Measurements from ENCODE around the gene GSN. TPM values are rescaled to one million over a fixed set of nuclear protein-coding genes. Genes with fewer than 3 reads are reported as not detected.

The GSN gene
- total and polyA plus RNA-seq, 2 of the 13 experiments (the other 11 are each of a cell fraction or from before 2014, with no cell fraction given) = 294 to 307 TPM

GRCh38 chr9:121316852-121317373, 49.0 kb downstream of the GSN start:
- in situ Hi-C loops (cut with HindIII; ENCODE audit: extremely low pct_ligation_motif_present, low pct_unique_long_range_greater_than_20kb) = loop anchor here (5.0 kb wide), 2 partner anchors 80 to 105 kb away; no protein-coding TSS in a partner anchor
- H3K9me3 ChIP-seq (ENCODE audit: low read length) = no peaks in the 10 kb centered on the region
- 97% methylated on average over 11 of the region's 11 CpGs for WGBS (ENCODE audit: low lambda C conversion rate)
- ATAC-seq = no peak
- POLR2A ChIA-PET = interaction anchor here (1.0 to 3.8 kb wide), 3 partner anchors 18 to 49 kb away, joined by 3 to 13 read pairs (median 3); partner anchors contain the start of gene GSN
- no peak overlapping the region for H3K4me3 ChIP-seq (replicated peaks in 1 of 3; ENCODE audit: insufficient read depth in 1 of 3, low read depth in 2 of 3, low read length in 3 of 3)
- H3K4me1 ChIP-seq (ENCODE audit: insufficient read depth, low read length) = peaks cover 18% of the 10 kb centered on the region
- no TSS peak for BruUV-seq (replicated peaks)
- no peaks in the 10 kb centered on the region; the same call in 1 of the 2 replicates for H4K20me1 ChIP-seq (ENCODE audit: insufficient read depth, low read length)
- H3K27ac ChIP-seq (ENCODE audit: extremely low read length, insufficient read depth, low read length) = no peak overlapping the region
- no peaks in the 10 kb centered on the region for H3K27me3 ChIP-seq (ENCODE audit: control insufficient read depth in 1 of 2, insufficient read depth in 2 of 2, low read length in 2 of 2)
- DNase-seq (ENCODE audit: low spot score) = no peak
- H3K9ac ChIP-seq (ENCODE audit: insufficient read depth, low read depth, low read length) = no peak overlapping the region
- H3K4me2 ChIP-seq (ENCODE audit: low read depth, low read length) = no peak overlapping the region
- TF ChIP-seq ZNF761 (CRISPR knock-in tag; conservative IDR thresholded peaks at IDR 0.05) (no peak), BCL3 (CRISPR knock-in tag; IDR thresholded peaks at IDR 0.05) (no peak), RFX5 (IDR thresholded peaks at IDR 0.05; ENCODE audit: low read depth, low read length) (no peak), ZNF138 (CRISPR knock-in tag; IDR thresholded peaks at IDR 0.05; ENCODE audit: low read depth) (no peak), KAT8 (CRISPR knock-in tag; IDR thresholded peaks at IDR 0.05) (no peak), ZNF510 (CRISPR knock-in tag; IDR thresholded peaks at IDR 0.05; ENCODE audit: low read depth) (no peak), ZSCAN31 (CRISPR knock-in tag; IDR thresholded peaks at IDR 0.05; ENCODE audit: low read depth) (no peak), XBP1 (CRISPR knock-in tag; IDR thresholded peaks at IDR 0.05) (no peak), ZNF143 (CRISPR knock-in tag; IDR thresholded peaks at IDR 0.05) (no peak), EHMT2 (IDR thresholded peaks at IDR 0.05; ENCODE audit: borderline replicate concordance, low read depth, low read length) (no peak), ZNF672 (CRISPR knock-in tag; IDR thresholded peaks at IDR 0.05) (no peak)
- TF ChIP-seq, protein P1, sequence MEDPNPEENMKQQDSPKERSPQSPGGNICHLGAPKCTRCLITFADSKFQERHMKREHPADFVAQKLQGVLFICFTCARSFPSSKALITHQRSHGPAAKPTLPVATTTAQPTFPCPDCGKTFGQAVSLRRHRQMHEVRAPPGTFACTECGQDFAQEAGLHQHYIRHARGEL (CRISPR knock-in tag; IDR thresholded peaks at IDR 0.05) = no peak
- TF ChIP-seq, protein P2, sequence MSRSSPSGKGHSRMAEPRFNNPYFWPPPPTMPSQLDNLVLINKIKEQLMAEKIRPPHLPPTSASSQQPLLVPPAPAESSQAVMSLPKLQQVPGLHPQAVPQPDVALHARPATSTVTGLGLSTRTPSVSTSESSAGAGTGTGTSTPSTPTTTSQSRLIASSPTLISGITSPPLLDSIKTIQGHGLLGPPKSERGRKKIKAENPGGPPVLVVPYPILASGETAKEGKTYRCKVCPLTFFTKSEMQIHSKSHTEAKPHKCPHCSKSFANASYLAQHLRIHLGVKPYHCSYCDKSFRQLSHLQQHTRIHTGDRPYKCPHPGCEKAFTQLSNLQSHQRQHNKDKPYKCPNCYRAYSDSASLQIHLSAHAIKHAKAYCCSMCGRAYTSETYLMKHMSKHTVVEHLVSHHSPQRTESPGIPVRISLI (CRISPR knock-in tag; IDR thresholded peaks at IDR 0.05; ENCODE audit: borderline replicate concordance) = no peak
- TF ChIP-seq, protein P3, sequence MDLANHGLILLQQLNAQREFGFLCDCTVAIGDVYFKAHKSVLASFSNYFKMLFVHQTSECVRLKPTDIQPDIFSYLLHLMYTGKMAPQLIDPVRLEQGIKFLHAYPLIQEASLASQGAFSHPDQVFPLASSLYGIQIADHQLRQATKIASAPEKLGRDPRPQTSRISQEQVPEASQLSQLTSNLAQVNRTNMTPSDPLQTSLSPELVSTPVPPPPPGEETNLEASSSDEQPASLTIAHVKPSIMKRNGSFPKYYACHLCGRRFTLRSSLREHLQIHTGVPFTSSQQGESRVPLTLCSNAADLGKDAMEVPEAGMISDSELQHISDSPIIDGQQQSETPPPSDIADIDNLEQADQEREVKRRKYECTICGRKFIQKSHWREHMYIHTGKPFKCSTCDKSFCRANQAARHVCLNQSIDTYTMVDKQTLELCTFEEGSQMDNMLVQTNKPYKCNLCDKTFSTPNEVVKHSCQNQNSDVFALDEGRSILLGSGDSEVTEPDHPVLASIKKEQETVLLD (CRISPR knock-in tag; IDR thresholded peaks at IDR 0.05; ENCODE audit: low read depth) = no peak
- TF ChIP-seq, protein P4, sequence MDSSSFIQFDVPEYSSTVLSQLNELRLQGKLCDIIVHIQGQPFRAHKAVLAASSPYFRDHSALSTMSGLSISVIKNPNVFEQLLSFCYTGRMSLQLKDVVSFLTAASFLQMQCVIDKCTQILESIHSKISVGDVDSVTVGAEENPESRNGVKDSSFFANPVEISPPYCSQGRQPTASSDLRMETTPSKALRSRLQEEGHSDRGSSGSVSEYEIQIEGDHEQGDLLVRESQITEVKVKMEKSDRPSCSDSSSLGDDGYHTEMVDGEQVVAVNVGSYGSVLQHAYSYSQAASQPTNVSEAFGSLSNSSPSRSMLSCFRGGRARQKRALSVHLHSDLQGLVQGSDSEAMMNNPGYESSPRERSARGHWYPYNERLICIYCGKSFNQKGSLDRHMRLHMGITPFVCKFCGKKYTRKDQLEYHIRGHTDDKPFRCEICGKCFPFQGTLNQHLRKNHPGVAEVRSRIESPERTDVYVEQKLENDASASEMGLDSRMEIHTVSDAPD (CRISPR knock-in tag; IDR thresholded peaks at IDR 0.05) = no peak
- no peak overlapping the region for H2AFZ ChIP-seq (ENCODE audit: low read length)
- no peak for FAIRE-seq
- intact Hi-C loops (cut with micrococcal nuclease; ENCODE audit: unreplicated experiment) = loop anchor here (5.0 kb wide), 1 partner anchor 40 kb away; no protein-coding TSS in a partner anchor
- H3K36me3 ChIP-seq (replicated peaks in 1 of 2; ENCODE audit: control insufficient read depth in 1 of 2, insufficient read depth in 2 of 2, low read length in 2 of 2) = peaks cover 42 to 65% of the 10 kb centered on the region in 2 experiments
- H3K79me2 ChIP-seq (ENCODE audit: insufficient read depth, low read length) = no peaks in the 10 kb centered on the region
- CTCF ChIA-PET (ENCODE audit: low intra/inter-chr PET ratio, low total read pairs) = interaction anchor here (1.3 kb wide), 1 partner anchor 38 kb away, joined by 3 read pairs; no protein-coding TSS in a partner anchor

Measured in HepG2 (cell line).